ENCODE results near the gene CAPG.
A peak's percentile ranks its signal among the peaks of the same experiment; 100 is the strongest.
"Not testable (repeated sequence)": the region's sequence is repeated elsewhere in the genome, so short reads cannot be mapped to it uniquely, and the experiment has no call there.

The CAPG gene

DNA sequence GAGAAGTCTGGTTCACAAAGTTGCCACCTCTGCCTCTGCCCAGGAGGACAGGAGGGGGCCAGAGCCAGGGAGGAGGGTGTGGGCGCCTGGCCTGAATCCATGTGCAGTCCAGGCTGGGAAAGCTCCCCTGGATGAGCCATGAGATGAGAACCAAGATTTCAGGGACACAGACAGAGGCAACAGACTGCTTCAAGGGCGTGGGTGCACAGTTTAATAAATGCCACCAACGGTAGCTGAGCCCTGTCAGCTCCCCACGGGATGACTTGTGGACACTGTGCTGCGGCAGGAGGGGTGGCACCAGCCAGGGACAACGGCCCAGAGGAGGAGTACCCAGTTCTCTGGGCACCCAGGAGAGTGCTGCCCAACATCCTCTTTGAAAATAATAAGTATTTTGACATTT, 15.2 kb downstream of the CAPG start:
- H3K36me3 Mint-ChIP-seq (ENCODE audit: insufficient read depth): peaks cover 2% of the 10 kb centered on the region
- H3K27ac Mint-ChIP-seq (ENCODE audit: low read depth): no peak overlapping the region
- no peaks in the 10 kb centered on the region for H3K27me3 Mint-ChIP-seq
- DNase-seq (ENCODE audit: low spot score in 2 of 2) (no peak), ATAC-seq (replicated peaks; ENCODE audit: extremely low read depth, poor library complexity, severe bottlenecking) (no peak)
- H3K4me1 Mint-ChIP-seq: no peaks in the 10 kb centered on the region
- H3K9me3 Mint-ChIP-seq: no peaks in the 10 kb centered on the region
- no peak overlapping the region for H3K4me3 Mint-ChIP-seq

DNA sequence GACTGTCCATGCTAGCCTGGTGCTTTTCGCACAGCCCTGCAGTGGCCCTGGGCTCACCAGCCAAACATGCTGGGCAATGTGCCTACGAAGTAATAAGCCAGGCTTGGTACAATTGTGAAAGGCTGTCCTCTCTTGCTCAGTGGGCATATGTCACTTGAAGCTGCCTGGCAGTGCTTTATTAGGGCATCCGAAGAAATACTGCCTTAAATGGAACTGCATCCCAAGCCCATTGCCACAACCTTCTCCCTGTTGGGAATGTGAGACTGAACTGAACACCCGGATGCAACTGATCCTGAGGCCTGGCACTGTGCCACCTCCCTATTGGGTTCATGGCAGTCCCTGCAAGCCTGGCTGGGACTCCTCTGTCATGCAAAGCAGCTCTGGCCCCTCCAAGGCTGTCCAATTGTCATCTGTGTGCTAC, 15.9 kb downstream of the CAPG start:
- H3K27me3 Mint-ChIP-seq: no peaks in the 10 kb centered on the region
- ATAC-seq (replicated peaks; ENCODE audit: extremely low read depth, poor library complexity, severe bottlenecking) (no peak), DNase-seq (ENCODE audit: low spot score in 2 of 2) (no peak)
- no peaks in the 10 kb centered on the region for H3K4me1 Mint-ChIP-seq
- H3K9me3 Mint-ChIP-seq: no peaks in the 10 kb centered on the region
- no peak overlapping the region for H3K4me3 Mint-ChIP-seq
- H3K27ac Mint-ChIP-seq (ENCODE audit: low read depth): no peak overlapping the region
- peaks cover 2% of the 10 kb centered on the region for H3K36me3 Mint-ChIP-seq (ENCODE audit: insufficient read depth)

DNA sequence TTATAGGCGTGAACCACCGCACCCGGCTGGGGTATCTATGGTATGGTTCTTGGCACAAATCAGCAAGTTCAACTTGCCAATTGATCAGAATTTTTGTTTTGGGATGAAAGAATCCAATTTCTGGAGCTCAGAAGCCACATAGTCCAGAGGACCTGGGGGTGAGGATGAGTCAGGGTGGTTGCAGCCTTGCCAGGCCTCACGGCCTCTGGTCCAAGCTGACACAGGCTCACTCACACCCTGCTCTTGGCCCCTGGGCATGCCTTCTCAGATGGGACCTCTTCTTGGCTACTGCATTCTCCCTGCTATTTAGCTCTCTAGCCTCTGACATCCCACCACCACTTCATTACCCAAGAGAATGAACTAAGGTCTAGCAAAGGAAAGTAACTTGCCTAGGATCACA, 16.3 kb downstream of the CAPG start:
- peaks cover 4% of the 10 kb centered on the region for H3K36me3 Mint-ChIP-seq (ENCODE audit: insufficient read depth)
- H3K4me1 Mint-ChIP-seq: no peaks in the 10 kb centered on the region
- DNase-seq (ENCODE audit: low spot score in 2 of 2): no peak
- no peak overlapping the region for H3K4me3 Mint-ChIP-seq
- no peak overlapping the region for H3K27ac Mint-ChIP-seq (ENCODE audit: low read depth)
- H3K27me3 Mint-ChIP-seq: no peaks in the 10 kb centered on the region
- no peaks in the 10 kb centered on the region for H3K9me3 Mint-ChIP-seq
- no peak for ATAC-seq (replicated peaks; ENCODE audit: extremely low read depth, poor library complexity, severe bottlenecking)

DNA sequence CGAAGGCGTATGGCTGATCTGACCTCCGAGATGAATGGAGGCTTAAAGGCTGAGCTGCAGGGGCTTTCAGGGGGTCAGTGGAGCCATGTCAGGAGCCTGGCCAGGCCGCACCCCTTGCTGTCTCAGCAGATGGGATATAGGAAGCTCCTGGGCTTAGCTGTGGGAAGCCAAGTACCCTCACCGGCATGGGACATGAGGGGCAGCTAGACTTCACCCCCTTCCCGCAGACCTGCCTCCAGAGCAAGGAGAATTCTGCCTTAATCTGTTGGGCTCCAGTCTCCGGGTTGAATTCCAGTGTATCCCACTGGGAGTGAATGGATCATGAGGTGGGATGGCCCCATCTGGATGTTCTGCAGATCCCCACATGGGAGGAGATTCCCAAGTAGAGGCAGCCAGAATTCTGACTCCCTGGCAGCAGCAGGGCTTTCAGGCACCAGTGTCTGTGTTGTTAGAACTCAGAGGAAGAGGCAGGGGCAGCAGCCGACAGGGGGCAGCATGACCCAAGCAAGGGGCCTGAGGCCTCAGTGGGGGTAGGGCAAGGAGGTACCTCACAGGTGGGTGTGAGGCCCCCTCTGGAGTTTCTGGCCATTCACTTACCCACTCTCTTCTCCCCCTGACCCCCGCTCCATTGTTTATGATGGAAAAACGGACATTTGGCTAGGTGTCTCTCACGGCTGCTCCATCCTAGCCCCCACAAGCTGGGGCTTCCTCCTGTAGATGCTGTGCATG, 19.1 kb downstream of the CAPG start:
- Mint-ChIP-seq H3K4me3 (no peak overlapping the region), H3K4me1 (no peaks in the 10 kb centered on the region), H3K9me3 (no peaks in the 10 kb centered on the region), H3K27ac (ENCODE audit: low read depth) (peak overlapping the region; percentile 13), H3K27me3 (no peaks in the 10 kb centered on the region), H3K36me3 (ENCODE audit: insufficient read depth) (peaks cover 10% of the 10 kb centered on the region)
- peak; percentile 49 for ATAC-seq (replicated peaks; ENCODE audit: extremely low read depth, poor library complexity, severe bottlenecking)
- peak; percentile 42 to 59 for DNase-seq (ENCODE audit: low spot score in 2 of 2)

DNA sequence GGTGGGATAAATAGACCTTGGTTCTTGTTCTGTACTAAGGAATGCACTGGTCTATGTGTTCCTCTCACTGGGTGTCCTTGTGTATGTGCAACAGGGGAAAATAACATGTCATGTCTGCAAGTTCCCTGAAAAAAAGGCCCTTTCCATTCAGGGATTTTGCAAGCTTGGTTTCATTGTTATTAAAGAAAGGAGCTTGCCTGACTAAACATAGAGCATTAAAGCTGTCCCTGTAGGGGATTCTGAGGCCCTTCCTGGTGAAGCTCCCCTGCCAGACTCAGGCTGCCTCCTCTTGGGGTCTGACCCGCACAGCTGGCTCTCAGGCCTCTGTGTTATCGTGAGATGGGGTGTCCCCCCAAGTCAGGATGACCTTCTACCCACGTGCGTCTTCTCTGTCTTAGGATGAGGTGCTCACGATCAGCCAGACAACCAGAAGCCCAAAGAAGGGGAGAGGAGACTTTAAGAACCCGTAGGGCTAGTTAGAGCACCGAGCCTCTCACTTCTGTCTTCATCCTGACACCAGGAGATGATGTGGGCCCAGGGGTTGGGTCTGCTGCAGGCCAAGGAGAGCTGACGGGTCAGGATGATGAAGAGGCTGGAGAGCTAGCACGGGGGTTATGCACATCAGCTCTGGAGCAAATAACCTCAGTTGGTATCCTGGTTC, 21.2 kb downstream of the CAPG start:
- DNase-seq (ENCODE audit: low spot score in 2 of 2) (no peak), ATAC-seq (replicated peaks; ENCODE audit: extremely low read depth, poor library complexity, severe bottlenecking) (no peak)
- Mint-ChIP-seq H3K27me3 (no peaks in the 10 kb centered on the region), H3K9me3 (no peaks in the 10 kb centered on the region), H3K4me3 (no peak overlapping the region), H3K36me3 (ENCODE audit: insufficient read depth) (peaks cover 20% of the 10 kb centered on the region), H3K27ac (ENCODE audit: low read depth) (no peak overlapping the region), H3K4me1 (no peaks in the 10 kb centered on the region)

DNA sequence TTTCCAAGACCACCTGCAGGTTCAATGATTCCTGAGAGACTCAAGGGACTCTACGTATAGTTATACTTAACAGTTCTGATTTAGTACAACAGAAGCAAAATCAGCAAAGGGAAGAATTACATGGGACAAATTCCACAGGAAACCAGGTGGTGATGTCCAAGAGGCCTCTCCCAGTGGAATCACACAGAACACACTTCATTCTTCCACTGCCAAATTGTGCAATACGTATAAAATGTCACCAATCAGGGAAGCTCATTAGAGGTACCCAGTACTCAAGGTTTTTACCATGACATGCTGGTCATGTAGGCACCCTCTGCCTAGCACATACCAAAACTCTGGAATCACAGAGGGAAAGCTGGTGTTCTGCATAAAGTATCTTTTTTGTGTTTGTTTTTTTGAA, 22.4 kb downstream of the CAPG start:
- DNase-seq (ENCODE audit: low spot score in 2 of 2) (no peak), ATAC-seq (replicated peaks; ENCODE audit: extremely low read depth, poor library complexity, severe bottlenecking) (no peak)
- Mint-ChIP-seq H3K9me3 (no peaks in the 10 kb centered on the region), H3K36me3 (ENCODE audit: insufficient read depth) (peaks cover 23% of the 10 kb centered on the region), H3K27me3 (no peaks in the 10 kb centered on the region), H3K27ac (ENCODE audit: low read depth) (no peak overlapping the region), H3K4me1 (no peaks in the 10 kb centered on the region), H3K4me3 (no peak overlapping the region)

DNA sequence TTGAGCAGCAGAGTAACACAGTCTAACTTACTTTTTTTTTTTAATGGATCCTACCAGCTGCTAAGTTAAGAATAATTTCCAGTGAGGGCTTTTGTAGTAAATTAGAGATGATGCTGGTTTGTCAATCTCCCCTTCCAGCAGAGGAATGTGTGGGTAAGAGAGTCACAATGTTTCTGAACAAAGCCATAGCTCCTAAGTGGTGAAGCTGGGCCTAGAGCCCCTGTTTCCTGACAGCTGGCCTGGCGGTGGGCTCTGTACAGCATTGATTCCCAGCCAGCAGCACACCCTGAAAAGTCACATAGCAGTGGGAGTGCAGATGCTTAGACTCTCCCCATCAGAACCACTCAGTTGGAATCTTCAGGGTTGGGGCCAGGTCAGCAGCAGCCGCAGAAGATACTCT, 24.4 kb downstream of the CAPG start:
- peaks cover 27% of the 10 kb centered on the region for H3K36me3 Mint-ChIP-seq (ENCODE audit: insufficient read depth)
- DNase-seq (ENCODE audit: low spot score in 2 of 2) (no peak), ATAC-seq (replicated peaks; ENCODE audit: extremely low read depth, poor library complexity, severe bottlenecking) (no peak)
- H3K27ac Mint-ChIP-seq (ENCODE audit: low read depth): no peak overlapping the region
- no peaks in the 10 kb centered on the region for H3K9me3 Mint-ChIP-seq
- H3K4me3 Mint-ChIP-seq: no peak overlapping the region
- no peaks in the 10 kb centered on the region for H3K4me1 Mint-ChIP-seq
- no peaks in the 10 kb centered on the region for H3K27me3 Mint-ChIP-seq

DNA sequence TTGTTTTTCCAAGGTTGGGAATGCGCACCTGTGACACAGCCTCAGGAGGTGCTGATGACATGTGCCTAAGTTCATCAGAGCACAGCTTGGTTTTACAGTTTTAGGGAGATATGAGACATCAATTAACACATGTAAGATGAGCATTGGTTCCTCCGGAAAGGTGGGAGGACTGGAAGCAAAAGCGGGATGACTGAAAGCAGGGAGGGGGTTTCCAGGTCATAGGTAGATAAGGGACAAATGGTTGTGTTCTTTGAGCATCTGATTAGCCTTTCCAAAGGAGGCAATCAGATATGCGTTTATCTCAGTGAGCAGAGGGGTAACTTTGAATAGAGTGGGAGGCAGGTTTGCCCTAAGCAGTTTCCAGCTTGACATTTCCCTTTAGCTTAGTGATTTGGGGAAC, 26.3 kb downstream of the CAPG start:
- H3K4me1 Mint-ChIP-seq: no peaks in the 10 kb centered on the region
- no peaks in the 10 kb centered on the region for H3K9me3 Mint-ChIP-seq
- no peak overlapping the region for H3K4me3 Mint-ChIP-seq
- no peak overlapping the region for H3K27ac Mint-ChIP-seq (ENCODE audit: low read depth)
- H3K27me3 Mint-ChIP-seq: no peaks in the 10 kb centered on the region
- DNase-seq (ENCODE audit: low spot score in 2 of 2) (no peak), ATAC-seq (replicated peaks; ENCODE audit: extremely low read depth, poor library complexity, severe bottlenecking) (no peak)
- H3K36me3 Mint-ChIP-seq (ENCODE audit: insufficient read depth): peaks cover 28% of the 10 kb centered on the region

DNA sequence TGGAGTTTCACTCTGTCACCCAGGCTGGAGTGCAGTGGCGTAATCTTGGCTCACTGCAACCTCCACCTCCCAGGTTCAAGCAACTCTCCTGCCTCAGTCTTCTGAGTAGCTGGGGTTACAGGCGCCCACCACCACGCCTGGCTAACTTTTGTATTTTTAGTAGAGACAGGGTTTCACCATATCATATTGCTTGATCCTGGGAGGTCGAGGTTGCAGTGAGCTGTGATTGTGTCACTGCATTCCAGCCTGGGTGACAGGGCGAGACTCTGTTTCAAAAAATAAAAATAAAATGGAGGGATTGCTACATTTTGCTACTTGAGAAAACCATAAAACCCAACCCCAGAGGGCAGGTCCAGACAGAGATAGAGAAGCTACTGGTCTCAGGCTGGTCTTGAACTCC, 27.0 kb downstream of the CAPG start:
- H3K4me3 Mint-ChIP-seq; H3K9me3 Mint-ChIP-seq; H3K27me3 Mint-ChIP-seq; H3K27ac Mint-ChIP-seq (ENCODE audit: low read depth); ATAC-seq (replicated peaks; ENCODE audit: extremely low read depth, poor library complexity, severe bottlenecking); DNase-seq (ENCODE audit: low spot score in 2 of 2); H3K4me1 Mint-ChIP-seq: not testable (repeated sequence)
- H3K36me3 Mint-ChIP-seq (ENCODE audit: insufficient read depth): peaks cover 33% of the 10 kb centered on the region

DNA sequence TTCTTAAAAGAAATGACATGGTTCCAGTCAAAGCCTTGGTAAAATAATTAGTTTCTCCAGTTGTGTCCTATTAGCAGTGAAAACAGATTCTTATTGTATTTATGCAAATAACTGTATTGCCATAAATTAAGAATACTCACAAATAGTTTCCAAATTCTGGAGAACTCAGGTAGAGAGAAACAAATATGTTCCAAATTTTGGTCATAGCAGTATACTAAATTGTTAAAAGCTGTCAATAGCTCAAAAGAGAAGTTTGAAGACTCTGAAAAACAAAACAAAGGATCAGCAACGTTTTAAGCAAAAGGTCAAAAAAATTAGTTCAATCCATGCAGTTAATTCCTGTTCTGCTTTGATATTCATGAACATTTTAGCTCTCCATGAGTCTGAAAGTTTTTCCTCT, 30.1 kb downstream of the CAPG start:
- H3K9me3 Mint-ChIP-seq: no peaks in the 10 kb centered on the region
- no peaks in the 10 kb centered on the region for H3K27me3 Mint-ChIP-seq
- H3K36me3 Mint-ChIP-seq (ENCODE audit: insufficient read depth): peaks cover 22% of the 10 kb centered on the region
- DNase-seq (ENCODE audit: low spot score in 2 of 2): no peak
- no peaks in the 10 kb centered on the region for H3K4me1 Mint-ChIP-seq
- H3K27ac Mint-ChIP-seq (ENCODE audit: low read depth): no peak overlapping the region
- no peak overlapping the region for H3K4me3 Mint-ChIP-seq
- no peak for ATAC-seq (replicated peaks; ENCODE audit: extremely low read depth, poor library complexity, severe bottlenecking)

DNA sequence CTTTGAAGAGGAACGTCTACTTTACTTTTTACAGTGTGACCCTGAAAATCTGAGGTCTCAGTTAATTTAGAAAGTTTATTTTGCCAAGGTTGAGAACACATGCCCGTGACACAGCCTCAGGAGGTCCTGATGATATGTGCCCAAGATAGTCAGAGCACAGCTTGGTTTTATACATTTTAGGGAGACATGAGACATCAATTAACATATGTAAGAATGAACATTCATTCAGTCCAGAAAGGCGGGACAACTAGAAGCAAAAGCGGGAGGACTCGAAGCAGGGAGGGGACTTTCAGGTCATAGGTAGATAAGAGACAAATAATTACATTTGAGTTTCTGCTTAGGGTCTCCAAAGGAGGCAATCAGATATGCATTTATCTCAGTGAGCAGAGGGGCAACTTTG, 31.9 kb downstream of the CAPG start:
- H3K4me3 Mint-ChIP-seq: no peak overlapping the region
- H3K4me1 Mint-ChIP-seq: no peaks in the 10 kb centered on the region
- DNase-seq (ENCODE audit: low spot score in 2 of 2): no peak
- peaks cover 19% of the 10 kb centered on the region for H3K36me3 Mint-ChIP-seq (ENCODE audit: insufficient read depth)
- H3K9me3 Mint-ChIP-seq: no peaks in the 10 kb centered on the region
- H3K27me3 Mint-ChIP-seq: no peaks in the 10 kb centered on the region
- no peak overlapping the region for H3K27ac Mint-ChIP-seq (ENCODE audit: low read depth)
- ATAC-seq (replicated peaks; ENCODE audit: extremely low read depth, poor library complexity, severe bottlenecking): no peak

DNA sequence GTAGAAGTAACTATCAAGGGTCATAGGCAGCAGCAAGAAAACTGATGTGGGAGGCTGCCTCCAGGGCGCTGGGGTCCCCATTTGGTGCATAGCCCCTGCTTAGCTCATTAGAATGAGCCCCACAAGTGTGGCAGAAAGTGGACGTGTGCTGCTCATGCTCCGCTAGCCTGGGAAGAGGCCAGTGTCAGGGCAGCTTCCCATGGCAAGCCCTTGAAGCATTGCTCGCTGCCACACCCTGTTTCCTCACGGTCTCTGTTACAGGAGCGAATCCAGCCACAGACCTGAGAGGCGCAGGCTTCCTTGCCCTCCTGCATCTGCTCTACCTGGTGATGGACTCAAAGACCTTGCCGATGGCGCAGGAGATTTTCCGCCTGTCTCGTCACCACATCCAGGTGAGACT, 33.1 kb downstream of the CAPG start:
- no peaks in the 10 kb centered on the region for H3K27me3 Mint-ChIP-seq
- no peaks in the 10 kb centered on the region for H3K9me3 Mint-ChIP-seq
- ATAC-seq (replicated peaks; ENCODE audit: extremely low read depth, poor library complexity, severe bottlenecking) (no peak), DNase-seq (ENCODE audit: low spot score in 2 of 2) (no peak)
- H3K36me3 Mint-ChIP-seq (ENCODE audit: insufficient read depth): peaks cover 16% of the 10 kb centered on the region
- peak overlapping the region; percentile 2 for H3K27ac Mint-ChIP-seq (ENCODE audit: low read depth)
- H3K4me3 Mint-ChIP-seq: no peak overlapping the region
- H3K4me1 Mint-ChIP-seq: no peaks in the 10 kb centered on the region

DNA sequence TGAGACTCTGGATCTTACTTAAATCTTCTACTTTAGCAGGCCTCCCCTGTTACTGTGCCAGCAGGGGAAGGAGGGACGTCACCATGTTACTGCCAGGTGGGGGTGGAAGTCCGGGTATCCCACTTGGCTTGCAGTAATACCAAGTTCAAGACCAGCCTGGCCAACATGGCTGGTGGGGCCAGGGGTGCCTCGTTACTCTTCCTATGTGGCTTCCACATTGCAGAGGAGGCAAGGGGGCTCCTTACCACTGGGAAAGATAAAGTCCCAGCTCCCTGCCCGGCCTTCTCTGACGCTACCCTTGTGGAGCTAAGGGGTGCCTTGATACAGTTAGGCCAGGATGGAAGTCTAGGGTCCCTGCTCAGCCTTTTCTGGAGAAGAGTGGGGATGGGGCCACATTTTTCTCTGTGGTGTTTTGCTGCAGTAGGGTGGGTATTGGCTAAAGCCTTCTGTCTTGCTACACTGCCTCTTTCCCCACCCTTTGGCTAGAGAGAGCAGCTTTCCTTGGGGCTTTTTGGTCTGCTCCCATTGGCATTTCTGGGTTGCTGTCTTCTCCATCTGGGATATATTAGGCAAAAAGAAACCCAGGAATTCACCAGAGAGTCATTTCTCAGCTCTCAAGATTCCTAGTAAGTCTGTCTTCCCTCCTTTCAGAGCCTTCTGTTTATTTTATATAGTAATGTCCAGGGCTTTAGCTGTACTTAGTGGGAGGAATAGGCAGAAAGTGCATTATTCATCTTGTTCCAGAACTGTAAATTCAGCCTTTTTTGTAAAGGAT, 33.7 kb downstream of the CAPG start:
- no peak overlapping the region for H3K27ac Mint-ChIP-seq (ENCODE audit: low read depth)
- H3K27me3 Mint-ChIP-seq: no peaks in the 10 kb centered on the region
- DNase-seq (ENCODE audit: low spot score in 2 of 2) (no peak), ATAC-seq (replicated peaks; ENCODE audit: extremely low read depth, poor library complexity, severe bottlenecking) (no peak)
- no peaks in the 10 kb centered on the region for H3K9me3 Mint-ChIP-seq
- H3K4me3 Mint-ChIP-seq: no peak overlapping the region
- no peaks in the 10 kb centered on the region for H3K4me1 Mint-ChIP-seq
- peaks cover 16% of the 10 kb centered on the region for H3K36me3 Mint-ChIP-seq (ENCODE audit: insufficient read depth)
